H1 (cell line): Measurements from ENCODE around the gene SSU72. TPM values are rescaled to one million over a fixed set of nuclear protein-coding genes. Genes with fewer than 3 reads are reported as not detected.

ENCODE experiments used
- CTCF ChIA-PET: fragments of 300-600 bp; sonication (Branson Sonifier 250); formaldehyde crosslinking; loops from one replicate; lab custom pipeline; 2021; ENCODE audit not compliant: partially characterized antibody; lab: Charles Lee
- POLR2A ChIA-PET: fragments of 300-600 bp; sonication (Branson Sonifier 250); formaldehyde crosslinking; loops from one replicate; lab custom pipeline; 2021; ENCODE audit warnings: inconsistent platforms; ENCODE audit not compliant: partially characterized antibody; lab: Charles Lee
- DNase-seq, 2 experiments: peaks; one replicate each; pipeline versions ENCODE4 v3.0.0 to v3.0.0-alpha.2; 2010 to 2022; ENCODE audit warnings: low spot score in 2 of 2, low read depth in 1 of 2, mixed read lengths in 1 of 2
- FAIRE-seq: peaks from 2 replicates; lab custom pipeline; 2011; peaks lifted over from hg19 to GRCh38; lab: Jason Lieb, UNC
- H2AFZ ChIP-seq: 2 replicates; pipeline ENCODE4 v1.8.1; 2012; ENCODE audit warnings: low read length, inconsistent platforms
- H2AK5ac ChIP-seq: 2 replicates; pipeline ENCODE4 v1.6.1; 2013; ENCODE audit warnings: low read depth, low read length
- H2BK120ac ChIP-seq: replicated peaks from 2 replicates; pipeline ENCODE3; 2013; ENCODE audit warnings: low read depth, low read length, inconsistent platforms
- H2BK12ac ChIP-seq: 2 replicates; pipeline ENCODE4 v1.6.1; 2013; ENCODE audit warnings: low read depth, low read length
- H2BK15ac ChIP-seq: 2 replicates; pipeline ENCODE4 v1.6.1; 2013; ENCODE audit warnings: low read length
- H2BK20ac ChIP-seq: 2 replicates; pipeline ENCODE4 v1.6.1; 2013; ENCODE audit warnings: low read length
- H2BK5ac ChIP-seq: 2 replicates; pipeline ENCODE4 v1.6.1; 2013; ENCODE audit warnings: low read depth, low read length
- H3K14ac ChIP-seq: 2 replicates; pipeline ENCODE4 v1.6.1; 2013; ENCODE audit warnings: inconsistent platforms; ENCODE audit not compliant: insufficient read length
- H3K18ac ChIP-seq: 2 replicates; pipeline ENCODE4 v1.6.1; 2013; ENCODE audit warnings: low read length; ENCODE audit errors: extremely low read depth
- H3K23ac ChIP-seq: 2 replicates; pipeline ENCODE4 v1.6.1; 2013; ENCODE audit warnings: inconsistent platforms; ENCODE audit not compliant: insufficient read length
- H3K23me2 ChIP-seq: 2 replicates; pipeline ENCODE4 v1.6.1; 2013; ENCODE audit warnings: low read depth, low read length
- H3K27ac ChIP-seq: 2 replicates; pipeline ENCODE4 v1.6.1; 2011; ENCODE audit warnings: low read depth, low read length, inconsistent platforms
- H3K27me3 ChIP-seq, 4 experiments: replicated peaks in 1 of 4; 1 replicate in 1 of 4; 2 replicates in 3 of 4; pipeline versions ENCODE4 v1.6.1 to v1.8.1; 2011 to 2013; ENCODE audit warnings: low read length in 3 of 4, mild to moderate bottlenecking in 3 of 4, inconsistent platforms in 2 of 4, mixed read lengths in 2 of 4, moderate library complexity in 1 of 4; ENCODE audit not compliant: control insufficient read depth in 3 of 4, insufficient read depth in 3 of 4; ENCODE audit errors: extremely low read depth in 1 of 4
- H3K36me3 ChIP-seq, 4 experiments: 2 replicates each; pipeline versions ENCODE4 v1.6.1 to v1.8.1; 2011 to 2013; ENCODE audit warnings: mild to moderate bottlenecking in 4 of 4, low read length in 3 of 4, moderate library complexity in 2 of 4, control low read depth in 1 of 4, inconsistent platforms in 1 of 4; ENCODE audit not compliant: insufficient read depth in 4 of 4, control insufficient read depth in 2 of 4
- H3K4ac ChIP-seq: replicated peaks from 2 replicates; pipeline ENCODE3; 2013; ENCODE audit warnings: low read length, low read depth, mixed read lengths, inconsistent platforms; ENCODE audit not compliant: insufficient read length
- H3K4me1 ChIP-seq, 4 experiments: replicated peaks in 1 of 4; 1 replicate in 1 of 4; 2 replicates in 3 of 4; pipeline versions ENCODE4 v1.6.1 to v1.8.1; 2011 to 2013; ENCODE audit warnings: low read length in 3 of 4, inconsistent platforms in 2 of 4, mixed read lengths in 1 of 4; ENCODE audit not compliant: insufficient read depth in 4 of 4, control insufficient read depth in 3 of 4
- H3K4me2 ChIP-seq, 2 experiments: 2 replicates each; pipeline versions ENCODE4 v1.6.1 to v1.8.1; 2011 to 2013; ENCODE audit warnings: low read depth in 2 of 2, low read length in 2 of 2, control low read depth in 1 of 2, inconsistent platforms in 1 of 2, mild to moderate bottlenecking in 1 of 2; ENCODE audit not compliant: insufficient read depth in 1 of 2
- H3K4me3 ChIP-seq, 4 experiments: fragments of 200-600, 300-600 bp in 1 of 4; sonication (generic), shearing (Covaris generic), sonication (Bioruptor Twin) in 1 of 4; 2 replicates each; pipeline versions ENCODE4 v1.5.1 to v1.8.1; 2011 to 2016; ENCODE audit warnings: low read length in 4 of 4, low read depth in 3 of 4, control low read depth in 2 of 4, inconsistent platforms in 2 of 4, mild to moderate bottlenecking in 2 of 4, mixed read lengths in 1 of 4, moderate library complexity in 1 of 4; ENCODE audit not compliant: insufficient read depth in 2 of 4; ENCODE audit errors: extremely low read depth in 1 of 4
- H3K56ac ChIP-seq: replicated peaks from 2 replicates; pipeline ENCODE3; 2013; ENCODE audit warnings: low read depth, mild to moderate bottlenecking, mixed read lengths, low read length, inconsistent platforms; ENCODE audit not compliant: insufficient read length
- H3K79me1 ChIP-seq: 2 replicates; pipeline ENCODE4 v1.6.1; 2013; ENCODE audit warnings: low read depth, low read length, control low read depth
- H3K79me2 ChIP-seq, 2 experiments: 2 replicates each; pipeline versions ENCODE4 v1.6.1 to v1.8.1; 2012 to 2013; ENCODE audit warnings: low read length in 2 of 2, mild to moderate bottlenecking in 2 of 2, inconsistent platforms in 1 of 2; ENCODE audit not compliant: insufficient read depth in 2 of 2, control insufficient read depth in 1 of 2
- H3K9ac ChIP-seq, 4 experiments: replicated peaks in 1 of 4; 1 replicate in 1 of 4; 2 replicates in 3 of 4; pipeline versions ENCODE4 v1.6.1 to v1.8.1; 2011 to 2013; ENCODE audit warnings: low read depth in 3 of 4, low read length in 3 of 4, control low read depth in 2 of 4, mild to moderate bottlenecking in 2 of 4, moderate library complexity in 2 of 4, inconsistent platforms in 1 of 4; ENCODE audit errors: extremely low read depth in 1 of 4
- H3K9me3 ChIP-seq, 2 experiments: 2 replicates each; pipeline versions ENCODE4 v1.6.1 to v1.8.1; 2012 to 2013; ENCODE audit warnings: mild to moderate bottlenecking in 2 of 2, moderate library complexity in 2 of 2, control low read depth in 1 of 2, inconsistent platforms in 1 of 2, low read depth in 1 of 2, low read length in 1 of 2, mixed read lengths in 1 of 2; ENCODE audit not compliant: insufficient read depth in 2 of 2
- H4K20me1 ChIP-seq, 2 experiments: replicated peaks in 1 of 2; 2 replicates each; pipeline versions ENCODE3 to v1.8.1; 2011 to 2013; ENCODE audit warnings: inconsistent platforms in 2 of 2, low read length in 2 of 2, mild to moderate bottlenecking in 1 of 2; ENCODE audit not compliant: insufficient read depth in 2 of 2, control insufficient read depth in 1 of 2
- H4K5ac ChIP-seq: 2 replicates; pipeline ENCODE4 v1.6.1; 2013; ENCODE audit warnings: low read length, low read depth, mixed read lengths, inconsistent platforms; ENCODE audit not compliant: insufficient read length
- H4K8ac ChIP-seq: 2 replicates; pipeline ENCODE4 v1.8.0; 2013; ENCODE audit warnings: mild to moderate bottlenecking, moderate library complexity, low read length, inconsistent platforms; ENCODE audit not compliant: insufficient read depth; ENCODE audit errors: extremely low read depth
- H4K91ac ChIP-seq: replicated peaks from 2 replicates; pipeline ENCODE3; 2013; ENCODE audit warnings: low read length, mixed read lengths, inconsistent platforms; ENCODE audit not compliant: insufficient read length
- ASH2L ChIP-seq: fragments of 200-600, 300-600 bp; sonication (generic); IDR thresholded peaks from one replicate; pipeline ENCODE4 v1.7.1; 2017; ENCODE audit warnings: low read length
- CEBPB ChIP-seq: IDR thresholded peaks from 2 replicates; pipeline ENCODE4 v1.6.1; 2012; ENCODE audit warnings: low read depth, low read length
- CREB1 ChIP-seq: IDR thresholded peaks from 2 replicates; pipeline ENCODE4 v1.6.1; 2012; ENCODE audit warnings: inconsistent platforms
- GTF2F1 ChIP-seq: IDR thresholded peaks from 2 replicates; pipeline ENCODE4 v1.6.1; 2012; ENCODE audit warnings: low read depth, low read length, improper control_type of control experiment, borderline replicate concordance
- MAFK ChIP-seq: IDR thresholded peaks from 2 replicates; pipeline ENCODE4 v1.6.1; 2012; ENCODE audit warnings: low read depth, mild to moderate bottlenecking, improper control_type of control experiment, low read length
- RXRA ChIP-seq: IDR thresholded peaks from 2 replicates; pipeline ENCODE4 v1.6.1; 2011; ENCODE audit warnings: low read depth, mild to moderate bottlenecking, low read length, moderate library complexity; ENCODE audit not compliant: insufficient read depth
- SIN3A ChIP-seq, 2 experiments: IDR thresholded peaks in 1 of 2; conservative IDR thresholded peaks in 1 of 2; 2 replicates each; pipeline ENCODE4 v1.6.1; 2011 to 2012; ENCODE audit warnings: low read length in 2 of 2, improper control_type of control experiment in 1 of 2, low read depth in 1 of 2, mild to moderate bottlenecking in 1 of 2
- SP2 ChIP-seq: IDR thresholded peaks from 2 replicates; pipeline ENCODE4 v1.6.1; 2012; ENCODE audit warnings: mild to moderate bottlenecking, low read length, inconsistent platforms
- SUZ12 ChIP-seq: fragments of 200-600 bp; sonication (generic); IDR thresholded peaks from 2 replicates; pipeline ENCODE4 v1.6.1; 2012; ENCODE audit warnings: mild to moderate bottlenecking, inconsistent platforms, low read length, moderate library complexity, mixed read lengths
- YY1 ChIP-seq: IDR thresholded peaks from 2 replicates; pipeline ENCODE4 v1.6.1; 2011; ENCODE audit warnings: low read depth, mild to moderate bottlenecking, low read length
- ZNF274 ChIP-seq: IDR thresholded peaks from 2 replicates; pipeline ENCODE4 v1.7.0; 2012; ENCODE audit warnings: low read length, borderline replicate concordance; ENCODE audit errors: extremely low read depth
- WGBS, 2 experiments: shearing (Covaris generic) in 1 of 2; methylation state at CpG; one replicate each; pipeline versions ENCODE4 v1.1.6 to v1.1.7; 2013 to 2015; ENCODE audit warnings: low lambda C conversion rate in 2 of 2, mixed read lengths in 2 of 2, inconsistent platforms in 1 of 2, low coverage in 1 of 2, missing lambda C conversion rate in 1 of 2; ENCODE audit not compliant: insufficient replicate concordance in 2 of 2, insufficient coverage in 1 of 2, insufficient read length in 1 of 2; ENCODE audit errors: extremely low coverage in 1 of 2, missing lambda C conversion rate in 1 of 2; 5-methylcytosine and 5-hydroxymethylcytosine counted together
- polyA plus RNA-seq, 7 experiments: library from polyadenylated mRNA; depleted of rRNA in 3 of 7; stranded (reverse) in 5 of 7; unstranded in 2 of 7; fragments of >200 nt in 5 of 7; fragments of 200-250 nt in 2 of 7; gene quantifications; 1 replicate in 5 of 7; 2 replicates in 1 of 7; 4 replicates in 1 of 7; pipeline versions ENCODE4 v1.2.1 to v1.2.3, GENCODE V29; 2011 to 2013; ENCODE audit warnings: missing spikeins in 2 of 7, mixed read lengths in 2 of 7
- total RNA-seq: library from RNA; stranded (reverse); fragmentation: NEBNext Ultra II Directional; extraction: Animal tissue kit (Norgen Biotek cat#: 25700); gene quantifications from 2 replicates; pipeline ENCODE4 v1.2.1, GENCODE V29; 2021
- TF ChIP-seq, protein P1 (sequence below): IDR thresholded peaks from 2 replicates; pipeline ENCODE4 v1.6.1; 2012; ENCODE audit warnings: inconsistent platforms
- TF ChIP-seq, protein P2 (sequence below): IDR thresholded peaks from 2 replicates; pipeline ENCODE4 v1.6.1; 2011; ENCODE audit warnings: low read length, improper control_type of control experiment

SSU72 gene
- total and polyA plus RNA-seq, 2 of the 8 experiments (the other 6 are each of a cell fraction or from before 2014, with no cell fraction given) = 110 to 165 TPM

DNA sequence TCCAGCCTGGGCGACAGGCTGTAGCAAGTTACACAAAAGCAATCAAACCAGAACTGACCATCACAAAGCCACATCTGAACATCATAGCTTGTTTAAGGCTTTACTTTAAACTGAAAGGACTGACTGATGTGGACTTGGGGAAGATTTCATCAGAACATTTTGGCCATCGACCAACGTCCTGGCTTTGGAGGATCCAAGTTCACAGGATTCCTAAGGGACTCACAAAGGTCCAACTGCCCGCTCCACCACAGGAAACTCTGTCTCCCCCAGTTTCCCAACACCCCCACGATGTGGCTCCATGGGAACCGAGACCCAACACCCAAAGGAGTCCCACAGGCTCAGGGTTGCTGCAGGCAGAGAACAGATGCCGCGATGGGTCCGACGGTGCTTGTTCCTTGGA is 9.3 kb downstream of the SSU72 start:
- peaks cover 34 to 44% of the 10 kb centered on the region in 2 experiments for H4K20me1 ChIP-seq
- no peak overlapping the region; the same call in 1 of the 2 replicates for H2BK12ac ChIP-seq
- no peak overlapping the region for H2BK20ac ChIP-seq
- no peak overlapping the region; the same call in 1 of the 2 replicates for H3K27ac ChIP-seq
- no peak overlapping the region for H4K91ac ChIP-seq
- no peak for DNase-seq
- H2BK5ac ChIP-seq = no peak overlapping the region
- H2BK15ac ChIP-seq = no peak overlapping the region
- H2AFZ ChIP-seq = no peak overlapping the region
- peaks cover 2% of the 10 kb centered on the region; the same call in 1 of the 2 replicates for H3K23me2 ChIP-seq
- no peak overlapping the region for H4K5ac ChIP-seq
- H3K4me1 ChIP-seq = peaks cover 0 to 6% (median 2%) of the 10 kb centered on the region in 4 experiments; a peak in 2 of 7 replicates
- no peak overlapping the region for H2BK120ac ChIP-seq
- no peak for FAIRE-seq
- H3K79me2 ChIP-seq = peaks cover 39 to 78% of the 10 kb centered on the region in 2 experiments
- H3K9me3 ChIP-seq = no peaks in the 10 kb centered on the region
- H3K4ac ChIP-seq = no peak overlapping the region
- 96% methylated on average over 10 of the region's 10 CpGs; no CpG with 5 or more reads in 1 of the 2 experiments for WGBS, 2 experiments
- no peak overlapping the region for H3K23ac ChIP-seq
- POLR2A ChIA-PET = interaction anchor here (0.6 to 21.2 kb wide), 6 partner anchors 9 to 779 kb away, joined by 3 to 367 read pairs (median 4); no protein-coding TSS in a partner anchor
- no peak overlapping the region for H3K4me2 ChIP-seq
- H3K36me3 ChIP-seq = peaks cover 16 to 56% (median 28%) of the 10 kb centered on the region in 4 experiments
- H3K27me3 ChIP-seq = no peaks in the 10 kb centered on the region
- H3K4me3 ChIP-seq = no peak overlapping the region
- peaks cover 7% of the 10 kb centered on the region for H3K79me1 ChIP-seq
- CTCF ChIA-PET = interaction anchor here (1.1 to 2.9 kb wide), 2 partner anchors 10 to 22 kb away, joined by 3 to 15 read pairs; no protein-coding TSS in a partner anchor
- H3K56ac ChIP-seq = no peak overlapping the region
- H4K8ac ChIP-seq = no peak overlapping the region
- H3K9ac ChIP-seq = no peak overlapping the region
- H2AK5ac ChIP-seq = no peak overlapping the region
- H3K14ac ChIP-seq = no peak overlapping the region
- H3K18ac ChIP-seq = no peak overlapping the region
- TF ChIP-seq RXRA = no peak
- no peak for TF ChIP-seq ASH2L
- TF ChIP-seq CEBPB = no peak
- TF ChIP-seq ZNF274 = no peak
- no peak for TF ChIP-seq SP2
- TF ChIP-seq CREB1 = no peak
- TF ChIP-seq SUZ12 = no peak
- TF ChIP-seq SIN3A (conservative IDR thresholded peaks at IDR 0.05 in 1 of 2, IDR thresholded peaks at IDR 0.05 in 1 of 2; ENCODE audit: low read depth in 1 of 2, low read length in 2 of 2) = no peak
- TF ChIP-seq, protein P1, sequence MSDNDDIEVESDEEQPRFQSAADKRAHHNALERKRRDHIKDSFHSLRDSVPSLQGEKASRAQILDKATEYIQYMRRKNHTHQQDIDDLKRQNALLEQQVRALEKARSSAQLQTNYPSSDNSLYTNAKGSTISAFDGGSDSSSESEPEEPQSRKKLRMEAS = no peak
- no peak for TF ChIP-seq MAFK
- no peak for TF ChIP-seq GTF2F1
- TF ChIP-seq, protein P2, sequence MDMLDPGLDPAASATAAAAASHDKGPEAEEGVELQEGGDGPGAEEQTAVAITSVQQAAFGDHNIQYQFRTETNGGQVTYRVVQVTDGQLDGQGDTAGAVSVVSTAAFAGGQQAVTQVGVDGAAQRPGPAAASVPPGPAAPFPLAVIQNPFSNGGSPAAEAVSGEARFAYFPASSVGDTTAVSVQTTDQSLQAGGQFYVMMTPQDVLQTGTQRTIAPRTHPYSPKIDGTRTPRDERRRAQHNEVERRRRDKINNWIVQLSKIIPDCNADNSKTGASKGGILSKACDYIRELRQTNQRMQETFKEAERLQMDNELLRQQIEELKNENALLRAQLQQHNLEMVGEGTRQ = no peak
- TF ChIP-seq YY1 = no peak
